Transverse colon (tissue), 4 donors: ENCODE data around the gene AKAP6. TPM values are rescaled to one million over a fixed set of nuclear protein-coding genes. Genes with fewer than 3 reads are reported as not detected.

Source experiments
- DNase-seq: peaks from one replicate; pipeline ENCODE4 v3.0.0-alpha.2; 2019
- H3K27ac ChIP-seq, 4 donors: fragments of 200-600 bp; sonication (generic); 2 replicates each; pipeline ENCODE4 v1.5.1; 2016 to 2018; ENCODE audit warnings: inconsistent platforms in 4 of 4
- H3K27me3 ChIP-seq: fragments of 200-600 bp; sonication (generic); 2 replicates; pipeline ENCODE4 v1.5.1; 2017; ENCODE audit warnings: inconsistent platforms
- H3K36me3 ChIP-seq, 4 donors: fragments of 200-600 bp; sonication (generic); 2 replicates each; pipeline ENCODE4 v1.5.1; 2017 to 2019; ENCODE audit warnings: inconsistent platforms in 4 of 4
- H3K4me1 ChIP-seq, 4 donors: fragments of 200-600 bp; sonication (generic); 2 replicates each; pipeline ENCODE4 v1.5.1; 2017 to 2020; ENCODE audit warnings: inconsistent platforms in 4 of 4
- H3K4me3 ChIP-seq, 4 donors: fragments of 200-600 bp; sonication (generic); 1 replicate in 1 of 4; 2 replicates in 3 of 4; pipeline versions ENCODE4 v1.5.1 to v1.6.1; 2017 to 2019; ENCODE audit warnings: inconsistent platforms in 4 of 4
- H3K9me3 ChIP-seq, 2 donors: fragments of 200-600 bp; sonication (generic); 2 replicates each; pipeline ENCODE4 v1.5.1; 2017 to 2019; ENCODE audit warnings: inconsistent platforms in 2 of 2
- CTCF ChIP-seq, 5 experiments: fragments of 200-600 bp in 3 of 5; fragments of 450-650 bp in 2 of 5; sonication (generic) in 3 of 5; IDR thresholded peaks; 1 replicate in 2 of 5; 2 replicates in 3 of 5; pipeline ENCODE4 v1.5.1; 2016 to 2017; ENCODE audit warnings: antibody characterized with exemption in 5 of 5, inconsistent platforms in 3 of 5, mild to moderate bottlenecking in 2 of 5, moderate library complexity in 1 of 5
- EP300 ChIP-seq: sonication (generic); formaldehyde crosslinking; IDR thresholded peaks from one replicate; pipeline ENCODE4 v1.6.1; 2017; ENCODE audit warnings: antibody characterized with exemption, low read depth
- POLR2A ChIP-seq: fragments of 450-650 bp; IDR thresholded peaks from one replicate; pipeline ENCODE4 v1.6.1; 2016; ENCODE audit warnings: antibody characterized with exemption, mild to moderate bottlenecking, moderate library complexity
- POLR2AphosphoS5 ChIP-seq, 3 donors: sonication (generic); formaldehyde crosslinking; IDR thresholded peaks; one replicate each; pipeline ENCODE4 v1.6.1; 2016; ENCODE audit warnings: antibody characterized with exemption in 3 of 3
- WGBS, 2 donors: methylation state at CpG; one replicate each; pipeline ENCODE4 v1.1.5; 2018; ENCODE audit warnings: low coverage in 1 of 2; 5-methylcytosine and 5-hydroxymethylcytosine counted together
- in situ Hi-C, 4 donors: fragments of 200-750 bp; cut with MboI; loops; one replicate each; pipeline versions ENCODE4 v1.15.0 to v1.15.1; 2017; ENCODE audit warnings: low sequenced_read_pairs in 3 of 4, low pct_ligation_motif_present in 1 of 4, low pct_unique_long_range_greater_than_20kb in 1 of 4
- intact Hi-C: fragments of 100-400 bp; cut with DNase I; formaldehyde crosslinking; loops from one replicate; pipeline ENCODE4 v1.15.1; 2023; ENCODE audit warnings: low total_unique reads
- total RNA-seq, 4 donors: library from RNA; depleted of rRNA; stranded (reverse); fragments of >200 nt; gene quantifications; one replicate each; pipeline ENCODE4 v1.1.0, GENCODE V29; 2016

Gene AKAP6
- total RNA-seq, 4 donors from 2014 or later = 6.3 to 16.7 (median 9.7) TPM

- 19 to 40% methylated on average over 2 of the region's 2 CpGs for WGBS, 2 donors
Observed at GRCh38 chr14:32412532-32412931, 83.4 kb downstream of the AKAP6 start.

GRCh38 chr14:32413967-32414640 is 85.0 kb downstream of the AKAP6 start:
- in situ Hi-C loops = no loop called here

More at GRCh38 chr14:32412532-32412931, 83.4 kb downstream of the AKAP6 start:
- Histone ChIP-seq H3K9me3 (no peaks in the 10 kb centered on the region), H3K4me1 (peaks cover 0 to 9% (median 1%) of the 10 kb centered on the region in 4 donors), H3K4me3 (no peak overlapping the region), H3K27ac (no peak overlapping the region), H3K27me3 (no peaks in the 10 kb centered on the region), H3K36me3 (no peaks in the 10 kb centered on the region)
- no peak for DNase-seq
- in situ Hi-C loops (no loop called here), intact Hi-C loops (no loop called here)
- TF ChIP-seq POLR2AphosphoS5 (IDR thresholded peaks at IDR 0.05) = no peak
- TF ChIP-seq CTCF (IDR thresholded peaks at IDR 0.05) = no peak

GRCh38 chr14:32414808-32415255 is 85.7 kb downstream of the AKAP6 start:
- intact Hi-C loops = no loop called here
- Histone ChIP-seq H3K27ac (peak overlapping the region in 1 of 4 donors; percentile 11), H3K36me3 (no peaks in the 10 kb centered on the region), H3K4me3 (no peak overlapping the region), H3K9me3 (no peaks in the 10 kb centered on the region), H3K27me3 (no peaks in the 10 kb centered on the region), H3K4me1 (peaks cover 0 to 9% (median 1%) of the 10 kb centered on the region in 4 donors)
- TF ChIP-seq CTCF (IDR thresholded peaks at IDR 0.05) (no peak), EP300 (no peak), POLR2AphosphoS5 (IDR thresholded peaks at IDR 0.05) (no peak), POLR2A (no peak)
- 39 to 47% methylated on average over 3 of the region's 3 CpGs for WGBS, 2 donors
- in situ Hi-C loops = no loop called here
- no peak for DNase-seq

More at GRCh38 chr14:32413967-32414640, 85.0 kb downstream of the AKAP6 start:
- H3K27ac ChIP-seq = peak overlapping the region in 1 of 4 donors; percentile 15
- 36 to 37% methylated on average over 4 of the region's 4 CpGs for WGBS, 2 donors
- TF ChIP-seq POLR2A = no peak
- no peak for TF ChIP-seq EP300
- TF ChIP-seq POLR2AphosphoS5 (IDR thresholded peaks at IDR 0.05) = no peak
- no peak for TF ChIP-seq CTCF (IDR thresholded peaks at IDR 0.05)
- no peaks in the 10 kb centered on the region for H3K36me3 ChIP-seq
- intact Hi-C loops = no loop called here
- H3K27me3 ChIP-seq = no peaks in the 10 kb centered on the region
- DNase-seq = no peak
- no peak overlapping the region for H3K4me3 ChIP-seq
- H3K4me1 ChIP-seq = peaks cover 0 to 9% (median 1%) of the 10 kb centered on the region in 4 donors
- H3K9me3 ChIP-seq = no peaks in the 10 kb centered on the region

- no peaks in the 10 kb centered on the region for H3K9me3 ChIP-seq
- no peak overlapping the region for H3K4me3 ChIP-seq
- H3K27ac ChIP-seq = peak overlapping the region; percentile 47 to 69 (median 56)
- DNase-seq = peak; percentile 40
- TF ChIP-seq EP300 (no peak), POLR2AphosphoS5 (IDR thresholded peaks at IDR 0.05) (no peak), POLR2A (no peak), CTCF (IDR thresholded peaks at IDR 0.05) (no peak)
- H3K27me3 ChIP-seq = no peaks in the 10 kb centered on the region
- WGBS, 2 donors = 32 to 49% methylated on average over 3 to 4 of the region's 4 CpGs
- in situ Hi-C loops = no loop called here
- H3K36me3 ChIP-seq = no peaks in the 10 kb centered on the region
- peaks cover 0 to 9% (median 1%) of the 10 kb centered on the region in 4 donors for H3K4me1 ChIP-seq
- intact Hi-C loops = no loop called here
Observed at GRCh38 chr14:32417956-32418552, 89.0 kb downstream of the AKAP6 start.
